Stomach (tissue), 9 donors: ENCODE measurements around the gene GOLIM4. TPM values are rescaled to one million over a fixed set of nuclear protein-coding genes. Genes with fewer than 3 reads are reported as not detected.
"Not testable (repeated sequence)": the region's sequence is repeated elsewhere in the genome, so short reads cannot be mapped to it uniquely, and the experiment has no call there.

Source experiments
- DNase-seq, 2 donors: peaks; one replicate each; pipeline versions ENCODE4 v3.0.0 to v3.0.0-alpha.2; 2013 to 2019
- H3K27ac ChIP-seq, 5 donors: fragments of 200-600 bp in 4 of 5; sonication (generic) in 4 of 5; one replicate each; pipeline ENCODE4 v1.5.1; 2013 to 2019; ENCODE audit warnings: mild to moderate bottlenecking in 1 of 5, moderate library complexity in 1 of 5
- H3K27me3 ChIP-seq, 3 donors: fragments of 200-600 bp; sonication (generic); one replicate each; pipeline ENCODE4 v1.5.1; 2017 to 2019; ENCODE audit warnings: mixed run types in 1 of 3
- H3K36me3 ChIP-seq, 4 donors: fragments of 200-600 bp; sonication (generic); 1 replicate in 3 of 4; 2 replicates in 1 of 4; pipeline ENCODE4 v1.5.1; 2016 to 2019
- H3K4me1 ChIP-seq, 4 donors: fragments of 200-600 bp; sonication (generic); one replicate each; pipeline ENCODE4 v1.5.1; 2016 to 2019
- H3K4me3 ChIP-seq, 4 donors: fragments of 200-600 bp; sonication (generic) in 3 of 4; one replicate each; pipeline ENCODE4 v1.5.1; 2016 to 2019; ENCODE audit warnings: mild to moderate bottlenecking in 1 of 4
- H3K9me3 ChIP-seq, 4 donors: fragments of 200-600 bp; sonication (generic); one replicate each; pipeline ENCODE4 v1.5.1; 2016 to 2019
- CTCF ChIP-seq, 7 experiments: fragments of 450-650 bp in 4 of 7; fragments of 200-600 bp in 3 of 7; sonication (generic) in 3 of 7; IDR thresholded peaks; one replicate each; pipeline ENCODE4 v1.5.1; 2016 to 2019; ENCODE audit warnings: antibody characterized with exemption in 7 of 7, control low read depth in 2 of 7, mild to moderate bottlenecking in 1 of 7
- EP300 ChIP-seq: sonication (generic); formaldehyde crosslinking; IDR thresholded peaks from one replicate; pipeline ENCODE4 v1.6.1; 2017; ENCODE audit warnings: antibody characterized with exemption
- POLR2A ChIP-seq, 4 donors: fragments of 450-650 bp; IDR thresholded peaks; one replicate each; pipeline ENCODE4 v1.6.1; 2016; ENCODE audit warnings: antibody characterized with exemption in 4 of 4, control low read depth in 2 of 4, mild to moderate bottlenecking in 1 of 4, moderate library complexity in 1 of 4
- POLR2AphosphoS5 ChIP-seq, 3 donors: sonication (generic); formaldehyde crosslinking; IDR thresholded peaks; one replicate each; pipeline ENCODE4 v1.6.1; 2016; ENCODE audit warnings: antibody characterized with exemption in 3 of 3
- WGBS, 5 donors: extraction: QIAGEN DNeasy Blood & Tissue Kit in 3 of 5; methylation state at CpG; one replicate each; pipeline versions ENCODE4 v1.1.5 to v1.1.7; 2013 to 2018; 5-methylcytosine and 5-hydroxymethylcytosine counted together
- intact Hi-C: fragments of 100-400 bp; cut with DNase I; formaldehyde crosslinking; loops from one replicate; pipeline ENCODE4 v1.15.1; 2023; ENCODE audit warnings: low total_unique reads
- polyA plus RNA-seq, 3 donors: library from polyadenylated mRNA; stranded (reverse); fragments of 200-250 nt; gene quantifications; one replicate each; pipeline ENCODE4 v1.2.3, GENCODE V29; 2013
- total RNA-seq, 5 donors: library from RNA; depleted of rRNA; stranded (reverse); fragments of >200 nt; gene quantifications; one replicate each; pipeline versions ENCODE4 v1.1.0 to v1.2.3, GENCODE V29; 2014 to 2016
- donor health status: healthy with polysubstance abuse.
- donor health status: Bipolar disorder and iron deficiency.
- donor health status: healthy.

GOLIM4 gene
- total and polyA plus RNA-seq, 8 donors: 7.6 to 102 (median 25.0) TPM

GRCh38 chr3:168061332-168061996 lies 34.3 kb downstream of the GOLIM4 start:
- TF ChIP-seq POLR2A (IDR thresholded peaks at IDR 0.05): no peak
- TF ChIP-seq EP300: no peak
- no peak for TF ChIP-seq POLR2AphosphoS5 (IDR thresholded peaks at IDR 0.05)
- no peak for TF ChIP-seq CTCF (IDR thresholded peaks at IDR 0.05)
- H3K4me1 ChIP-seq: peaks cover 3 to 47% (median 22%) of the 10 kb centered on the region in 4 donors
- 34 to 54% (median 48%) methylated on average over 5 of the region's 5 CpGs for WGBS, 5 donors
- H3K9me3 ChIP-seq: no peaks in the 10 kb centered on the region
- intact Hi-C loops: no loop called here
- H3K4me3 ChIP-seq: no peak overlapping the region
- no peaks in the 10 kb centered on the region for H3K36me3 ChIP-seq
- DNase-seq: no peak
- H3K27me3 ChIP-seq: no peaks in the 10 kb centered on the region
- H3K27ac ChIP-seq: no peak overlapping the region

- H3K27me3 ChIP-seq: no peaks in the 10 kb centered on the region
- no peak overlapping the region for H3K27ac ChIP-seq
- 78 to 100% (median 95%) methylated on average over 3 of the region's 3 CpGs for WGBS, 5 donors
- no peak overlapping the region for H3K4me3 ChIP-seq
- no peaks in the 10 kb centered on the region for H3K36me3 ChIP-seq
- H3K9me3 ChIP-seq: no peaks in the 10 kb centered on the region
- intact Hi-C loops: no loop called here
- no peak for DNase-seq
- no peak for TF ChIP-seq EP300
- no peak for TF ChIP-seq CTCF (IDR thresholded peaks at IDR 0.05)
- no peak for TF ChIP-seq POLR2AphosphoS5 (IDR thresholded peaks at IDR 0.05)
- no peak for TF ChIP-seq POLR2A (IDR thresholded peaks at IDR 0.05)
- peaks cover 3 to 36% (median 19%) of the 10 kb centered on the region in 4 donors for H3K4me1 ChIP-seq
Measured at GRCh38 chr3:168060317-168060716, 35.4 kb downstream of the GOLIM4 start.

- 82 to 90% (median 86%) methylated on average over 2 of the region's 2 CpGs for WGBS, 5 donors
- Histone ChIP-seq H3K9me3 (no peaks in the 10 kb centered on the region), H3K27me3 (no peaks in the 10 kb centered on the region), H3K4me3 (no peak overlapping the region), H3K36me3 (no peaks in the 10 kb centered on the region), H3K27ac (no peak overlapping the region), H3K4me1 (peaks cover 3 to 32% (median 17%) of the 10 kb centered on the region in 4 donors)
- DNase-seq: no peak
- TF ChIP-seq POLR2A (IDR thresholded peaks at IDR 0.05): no peak
- no peak for TF ChIP-seq CTCF (IDR thresholded peaks at IDR 0.05)
- no peak for TF ChIP-seq POLR2AphosphoS5 (IDR thresholded peaks at IDR 0.05)
- no peak for TF ChIP-seq EP300
- intact Hi-C loops: no loop called here
Measured at GRCh38 chr3:168058481-168058880, 37.2 kb downstream of the GOLIM4 start.

- H3K4me3 ChIP-seq, H3K9me3 ChIP-seq, H3K36me3 ChIP-seq, DNase-seq, H3K27me3 ChIP-seq, intact Hi-C loops: not testable (repeated sequence)
- 67 to 73% (median 68%) methylated on average over 7 of the region's 7 CpGs for WGBS, 5 donors
- H3K27ac ChIP-seq: peak overlapping the region in 1 of 5 donors; percentile 31
- H3K4me1 ChIP-seq: peaks cover 2 to 32% (median 18%) of the 10 kb centered on the region in 4 donors
Measured at GRCh38 chr3:168056398-168057230, 39.1 kb downstream of the GOLIM4 start.
